Skeletal muscle satellite cell (primary cell): ENCODE measurements around the gene CRYL1. TPM values are rescaled to one million over a fixed set of nuclear protein-coding genes. Genes with fewer than 3 reads are reported as not detected.

Source experiments
- H3K27me3 ChIP-seq: 2 replicates; pipeline ENCODE4 v1.7.0; 2013; ENCODE audit warnings: low read length; ENCODE audit not compliant: control insufficient read depth, insufficient read depth
- H3K36me3 ChIP-seq: 2 replicates; pipeline ENCODE4 v1.7.0; 2013; ENCODE audit warnings: mild to moderate bottlenecking, control low read depth, low read length; ENCODE audit not compliant: insufficient read depth
- H3K4me1 ChIP-seq: 2 replicates; pipeline ENCODE4 v1.7.0; 2013; ENCODE audit warnings: low read length; ENCODE audit not compliant: control insufficient read depth, insufficient read depth
- H3K4me2 ChIP-seq: 2 replicates; pipeline ENCODE4 v1.7.0; 2013; ENCODE audit warnings: mild to moderate bottlenecking, low read length
- H3K4me3 ChIP-seq: 2 replicates; pipeline ENCODE4 v1.7.0; 2013; ENCODE audit warnings: low read length
- H3K9ac ChIP-seq: 2 replicates; pipeline ENCODE4 v1.7.0; 2013; ENCODE audit warnings: mild to moderate bottlenecking, low read depth, low read length, moderate library complexity
- H3K9me3 ChIP-seq: replicated peaks from 2 replicates; pipeline ENCODE4 v1.7.0; 2013; ENCODE audit warnings: mild to moderate bottlenecking, control low read depth, low read length
- total RNA-seq: library from RNA; depleted of rRNA; stranded (reverse); fragments of >200 nt; gene quantifications from 2 replicates; pipeline ENCODE4 v1.2.3, GENCODE V29; 2012; rRNA removed

Gene CRYL1, protein sequence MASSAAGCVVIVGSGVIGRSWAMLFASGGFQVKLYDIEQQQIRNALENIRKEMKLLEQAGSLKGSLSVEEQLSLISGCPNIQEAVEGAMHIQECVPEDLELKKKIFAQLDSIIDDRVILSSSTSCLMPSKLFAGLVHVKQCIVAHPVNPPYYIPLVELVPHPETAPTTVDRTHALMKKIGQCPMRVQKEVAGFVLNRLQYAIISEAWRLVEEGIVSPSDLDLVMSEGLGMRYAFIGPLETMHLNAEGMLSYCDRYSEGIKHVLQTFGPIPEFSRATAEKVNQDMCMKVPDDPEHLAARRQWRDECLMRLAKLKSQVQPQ
- total RNA-seq: 23.2 and 24.6 TPM in 2 replicates

DNA sequence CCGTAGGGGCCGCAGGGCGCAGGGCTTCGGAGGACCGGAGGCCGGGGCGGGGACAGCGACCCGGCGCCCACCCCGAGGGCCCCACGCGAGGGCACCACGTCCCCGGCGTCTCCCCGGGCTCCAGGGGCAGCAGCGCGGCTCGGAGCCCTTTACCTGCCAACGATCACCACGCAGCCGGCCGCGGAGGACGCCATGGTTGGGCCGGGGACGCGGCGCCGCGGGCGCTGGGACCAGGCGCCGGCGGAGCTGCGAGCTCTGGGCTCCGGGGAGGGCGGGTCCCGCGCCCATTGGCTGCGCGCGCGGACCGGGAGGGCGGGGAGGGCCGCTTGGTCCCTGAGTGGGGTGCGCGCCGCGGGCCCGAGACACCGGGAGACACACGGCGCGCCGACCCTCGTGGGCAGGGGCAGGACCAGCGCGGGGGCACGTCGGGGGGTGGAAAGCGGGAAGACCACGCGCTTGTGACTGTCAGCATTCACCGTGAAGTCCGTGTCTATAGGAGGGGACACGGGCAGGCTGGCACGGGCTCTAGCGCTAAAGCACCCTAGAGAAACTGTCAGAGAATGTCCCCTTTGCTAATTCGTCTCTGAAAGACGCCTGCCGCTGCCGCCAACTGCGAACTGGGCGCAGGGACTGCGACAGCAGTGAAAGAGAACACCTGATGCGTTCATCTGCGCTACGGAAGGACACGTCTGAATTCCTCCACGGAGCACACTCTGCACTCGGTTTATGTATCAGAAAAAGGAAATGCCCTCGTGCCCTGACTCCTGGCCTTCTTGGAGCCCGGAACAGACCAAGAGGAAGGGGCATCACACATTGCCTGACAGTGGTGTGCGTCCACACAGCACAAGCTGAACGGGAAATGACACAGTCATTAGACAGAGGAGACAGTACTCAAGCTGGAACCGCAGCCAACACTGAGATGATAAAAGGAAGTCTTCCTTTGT is at the start of gene CRYL1:
Gene CRYL1, minus strand, starts transcription at position 257 of the 944 bp plus-strand sequence. Its CDS starts 63 bp downstream, at position 194.
- peak within 1 kb of the TSS; percentile 79 for H3K9ac ChIP-seq
- no peaks in the 10 kb centered on the region for H3K36me3 ChIP-seq
- H3K4me3 ChIP-seq: peak within 1 kb of the TSS; percentile 87
- peak within 1 kb of the TSS; percentile 86 for H3K4me2 ChIP-seq
- H3K27me3 ChIP-seq: no peaks in the 10 kb centered on the region
- no peaks in the 10 kb centered on the region for H3K9me3 ChIP-seq
- H3K4me1 ChIP-seq: peaks cover 12% of the 10 kb centered on the region

DNA sequence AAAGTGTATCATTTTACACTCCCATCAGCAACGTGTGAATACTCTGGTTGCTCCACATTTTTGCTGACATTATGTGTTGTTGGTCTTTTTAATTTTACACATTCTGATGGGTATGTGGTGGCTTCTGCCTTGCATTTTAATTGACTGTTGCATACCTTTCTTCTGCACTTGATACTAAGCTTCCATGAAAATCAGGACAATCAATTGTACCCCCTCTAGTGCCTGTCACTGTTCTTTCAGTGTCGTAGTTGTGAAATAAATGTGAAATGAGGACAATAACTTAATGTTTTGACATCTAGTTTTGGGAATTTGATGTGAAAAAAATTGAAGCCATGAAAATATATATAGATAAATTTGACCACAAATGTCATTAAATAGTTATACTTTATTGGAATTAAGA is 48.0 kb upstream of the CRYL1 start:
- Histone ChIP-seq H3K9ac (no peak overlapping the region), H3K9me3 (no peaks in the 10 kb centered on the region), H3K4me3 (no peak overlapping the region), H3K4me1 (no peaks in the 10 kb centered on the region), H3K27me3 (no peaks in the 10 kb centered on the region), H3K4me2 (no peak overlapping the region), H3K36me3 (peaks cover 11% of the 10 kb centered on the region)

DNA sequence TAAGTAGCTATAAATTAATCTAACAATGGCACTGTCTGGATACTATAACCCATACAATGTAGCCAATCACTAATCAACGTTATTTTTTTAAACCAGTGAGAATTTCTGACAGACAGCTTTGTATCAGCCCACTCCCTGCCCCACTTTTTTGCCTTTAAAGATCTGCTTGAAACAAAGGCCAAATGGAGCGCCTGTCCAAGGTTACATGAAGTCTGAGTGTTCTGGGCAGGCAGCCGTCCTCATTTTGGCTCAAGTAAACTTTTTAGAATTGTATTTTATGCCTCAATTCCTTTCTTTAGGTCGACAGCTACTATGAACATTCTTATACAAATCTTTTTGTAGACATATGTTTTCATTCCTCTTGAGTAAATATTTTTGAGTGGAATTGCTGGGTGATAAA is 47.5 kb upstream of the CRYL1 start:
- H3K4me3 ChIP-seq: no peak overlapping the region
- H3K4me2 ChIP-seq: no peak overlapping the region
- peaks cover 3% of the 10 kb centered on the region for H3K4me1 ChIP-seq
- H3K9me3 ChIP-seq: no peaks in the 10 kb centered on the region
- no peaks in the 10 kb centered on the region for H3K27me3 ChIP-seq
- no peak overlapping the region for H3K9ac ChIP-seq
- H3K36me3 ChIP-seq: peaks cover 11% of the 10 kb centered on the region

DNA sequence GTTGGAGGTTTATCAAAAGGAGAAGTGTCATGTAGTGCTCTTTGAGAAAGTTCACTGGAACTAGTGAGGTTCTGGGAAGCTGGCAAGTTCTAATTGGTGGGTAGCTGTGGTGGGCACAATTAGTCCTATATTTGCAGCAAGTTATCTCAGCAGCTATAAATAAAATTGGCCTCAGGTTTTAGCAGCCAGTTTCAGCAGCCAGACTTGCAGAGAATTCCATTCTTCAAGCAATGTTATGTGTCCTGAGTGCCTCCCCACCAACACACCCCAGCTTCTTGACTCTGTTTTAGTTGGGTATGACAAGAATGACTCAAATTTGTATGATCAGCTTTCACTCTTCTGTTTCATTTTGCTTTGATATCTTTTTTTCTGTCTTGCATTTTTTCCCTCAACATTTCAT is 46.0 kb upstream of the CRYL1 start:
- peaks cover 6% of the 10 kb centered on the region for H3K4me1 ChIP-seq

DNA sequence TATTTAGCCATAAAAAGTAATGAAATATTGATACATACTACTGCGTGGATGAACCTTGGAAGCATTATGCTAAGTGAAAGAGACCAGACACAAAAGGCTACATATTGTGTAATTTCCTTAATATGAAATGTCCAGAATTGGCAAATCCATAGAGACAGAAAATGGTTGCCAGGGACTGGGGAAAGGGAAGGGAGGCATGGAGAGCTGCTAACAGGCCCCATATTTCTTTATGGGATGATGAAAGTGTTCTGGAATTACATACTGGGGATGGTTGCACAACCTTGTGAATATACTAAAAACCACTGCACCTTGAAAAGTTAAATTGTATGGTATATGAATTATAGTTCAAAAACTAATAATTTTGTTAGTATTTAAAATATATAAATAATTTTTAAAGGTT is 44.9 kb upstream of the CRYL1 start:
- Histone ChIP-seq H3K4me1 (peaks cover 6% of the 10 kb centered on the region), H3K4me3 (no peak overlapping the region), H3K36me3 (peaks cover 3% of the 10 kb centered on the region), H3K27me3 (no peaks in the 10 kb centered on the region), H3K4me2 (no peak overlapping the region), H3K9me3 (no peaks in the 10 kb centered on the region), H3K9ac (no peak overlapping the region)

More for the DNA sequence above, 46.0 kb upstream of the CRYL1 start:
- no peak overlapping the region for H3K9ac ChIP-seq
- peaks cover 7% of the 10 kb centered on the region for H3K36me3 ChIP-seq
- H3K4me2 ChIP-seq: no peak overlapping the region
- H3K9me3 ChIP-seq: no peaks in the 10 kb centered on the region
- no peak overlapping the region for H3K4me3 ChIP-seq
- H3K27me3 ChIP-seq: no peaks in the 10 kb centered on the region

DNA sequence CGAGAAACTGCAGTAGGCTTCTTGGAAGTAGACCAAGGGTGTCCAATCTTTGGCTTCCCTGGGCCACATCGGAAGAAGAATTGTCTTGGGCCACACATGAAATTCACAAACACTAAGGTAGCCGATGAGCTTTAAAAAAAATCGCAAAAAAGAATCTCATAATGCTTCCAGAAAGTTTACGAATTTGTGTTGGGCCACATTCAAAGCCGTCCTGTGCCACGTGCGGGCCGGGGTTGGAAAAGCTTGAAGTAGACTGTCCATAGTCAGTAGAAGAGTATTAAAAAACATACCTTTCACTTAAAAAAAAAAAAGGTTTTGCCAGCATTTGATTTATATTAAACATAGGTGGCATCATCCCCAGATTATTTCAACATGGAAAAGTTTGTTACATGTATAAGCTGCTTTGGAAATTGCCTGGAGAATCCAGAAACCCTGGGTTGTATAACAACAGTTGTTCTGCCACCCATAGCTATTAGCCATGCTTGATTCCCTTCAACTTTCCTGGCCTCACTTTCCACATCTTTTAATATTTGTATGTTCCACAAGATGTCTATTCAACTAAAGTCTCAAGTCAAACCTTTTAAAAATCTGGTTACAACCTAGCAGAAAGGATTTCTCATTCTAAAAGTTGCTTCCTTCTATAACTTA is 42.3 kb upstream of the CRYL1 start:
- no peaks in the 10 kb centered on the region for H3K36me3 ChIP-seq
- H3K4me2 ChIP-seq: peak overlapping the region; percentile 90
- H3K27me3 ChIP-seq: no peaks in the 10 kb centered on the region
- no peaks in the 10 kb centered on the region for H3K9me3 ChIP-seq
- peak overlapping the region; percentile 89 for H3K4me3 ChIP-seq
- H3K4me1 ChIP-seq: peaks cover 6% of the 10 kb centered on the region
- peak overlapping the region; percentile 91 for H3K9ac ChIP-seq

DNA sequence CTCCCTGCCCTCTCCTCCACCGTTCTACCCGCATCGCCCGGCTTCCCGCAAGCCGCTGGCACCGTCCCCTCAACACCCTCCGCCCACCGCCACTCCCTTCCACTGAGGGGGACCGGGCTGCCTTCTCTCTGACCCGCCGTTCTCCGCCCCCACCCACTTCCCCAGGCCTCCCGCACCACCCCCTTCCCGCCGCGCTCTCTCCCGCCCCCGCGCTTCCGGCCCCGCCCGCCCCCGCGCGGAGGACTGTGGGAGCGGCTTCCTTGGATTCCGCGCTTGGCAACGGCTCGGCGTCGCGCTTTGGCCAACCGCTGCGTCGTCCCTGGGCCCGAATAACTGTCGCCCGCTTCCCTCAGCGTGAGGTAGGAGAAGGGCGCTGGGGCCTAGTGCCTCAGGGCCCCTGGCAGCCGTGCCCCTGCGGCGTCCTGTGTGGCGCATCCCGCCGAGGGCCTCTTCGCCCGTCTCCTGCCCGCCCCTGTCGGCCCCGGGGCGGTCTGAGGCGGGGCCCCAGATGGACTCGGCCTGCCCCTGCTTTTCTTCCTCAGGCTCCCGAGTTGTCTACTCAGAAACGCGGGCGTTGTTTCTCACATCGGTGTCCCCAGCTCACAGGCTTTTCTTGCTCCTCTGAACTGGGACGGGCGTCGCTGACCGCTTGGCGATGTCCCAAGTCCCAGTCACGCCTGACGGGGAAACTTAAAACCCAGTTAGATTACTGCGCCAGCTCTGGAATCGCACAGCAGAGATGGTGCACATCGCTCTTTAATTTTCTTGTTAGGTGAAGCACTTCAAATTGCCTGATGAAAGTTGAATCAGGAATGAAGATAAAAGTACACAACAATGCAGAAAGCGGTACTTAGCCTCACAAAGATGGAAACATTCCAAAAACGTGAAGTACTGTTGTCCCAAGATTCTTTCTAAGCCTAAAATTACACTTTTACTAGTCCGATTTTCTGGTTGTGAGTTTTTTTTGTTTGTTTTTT is 41.5 kb upstream of the CRYL1 start, which contains the start of gene IFT88:
Gene IFT88, plus strand, starts transcription at position 260 of the 977 bp plus-strand sequence. CDS start 7,229 bp downstream, outside the sequence.
- Histone ChIP-seq H3K4me1 (peaks cover 6% of the 10 kb centered on the region), H3K36me3 (no peaks in the 10 kb centered on the region), H3K9ac (peak within 1 kb of the TSS; percentile 91), H3K9me3 (no peaks in the 10 kb centered on the region), H3K4me3 (peak within 1 kb of the TSS; percentile 89), H3K27me3 (no peaks in the 10 kb centered on the region), H3K4me2 (peak within 1 kb of the TSS; percentile 90)

DNA sequence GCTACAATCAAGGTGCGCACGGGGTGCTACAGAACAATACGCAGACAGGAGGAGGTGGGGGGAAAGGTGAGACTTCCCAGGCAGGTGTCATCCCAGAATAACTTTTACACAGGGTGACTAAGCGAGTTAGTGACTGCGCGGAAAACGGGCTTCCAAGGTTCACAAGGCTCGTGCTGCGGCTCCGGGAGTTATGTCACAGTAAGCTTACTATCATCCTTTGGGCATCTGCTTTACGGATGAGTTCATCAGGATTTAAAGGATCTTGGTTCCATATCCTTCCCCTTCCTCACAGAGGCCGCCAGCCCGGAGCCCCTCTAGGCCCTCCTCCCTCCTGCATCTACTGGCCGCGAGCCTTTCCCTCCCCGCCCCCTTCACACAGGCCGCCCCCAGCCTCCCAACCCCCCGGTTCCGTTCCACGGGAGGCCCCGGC is 40.8 kb upstream of the CRYL1 start:
- peak overlapping the region; percentile 90 for H3K4me2 ChIP-seq
- H3K4me1 ChIP-seq: peaks cover 6% of the 10 kb centered on the region
- H3K4me3 ChIP-seq: peak overlapping the region; percentile 89
- peak overlapping the region; percentile 91 for H3K9ac ChIP-seq
- no peaks in the 10 kb centered on the region for H3K9me3 ChIP-seq
- no peaks in the 10 kb centered on the region for H3K36me3 ChIP-seq
- no peaks in the 10 kb centered on the region for H3K27me3 ChIP-seq

DNA sequence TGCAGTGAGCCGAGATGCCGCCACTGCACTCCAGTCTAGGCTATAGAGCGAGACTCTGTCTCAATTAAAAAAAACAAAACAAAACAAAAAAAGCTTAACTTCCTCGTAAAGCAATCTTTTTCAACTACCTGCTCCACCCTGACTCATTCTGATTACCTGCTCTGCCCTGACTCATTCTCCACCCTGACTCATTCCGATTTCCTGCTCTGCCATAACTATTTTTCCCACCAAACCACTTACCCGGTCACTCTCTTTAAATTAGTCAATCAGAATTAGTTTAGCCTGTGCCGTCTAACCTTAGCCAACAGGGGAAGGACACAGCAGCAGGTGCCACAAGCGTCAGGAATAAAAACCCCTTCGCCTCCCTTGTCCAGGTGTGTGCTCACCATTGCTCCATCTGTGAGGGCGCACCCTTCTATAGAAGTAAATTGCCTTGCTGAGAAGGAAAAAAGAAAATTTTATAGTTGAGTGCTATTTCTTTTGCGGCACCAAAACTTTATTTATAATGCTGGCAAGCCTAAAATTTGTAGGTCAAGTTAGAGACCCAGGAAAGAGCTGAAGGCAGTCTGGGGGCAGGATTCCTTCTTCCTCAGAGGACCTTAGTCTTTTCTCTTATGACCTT is 39.6 kb upstream of the CRYL1 start:
- no peak overlapping the region for H3K4me3 ChIP-seq

DNA sequence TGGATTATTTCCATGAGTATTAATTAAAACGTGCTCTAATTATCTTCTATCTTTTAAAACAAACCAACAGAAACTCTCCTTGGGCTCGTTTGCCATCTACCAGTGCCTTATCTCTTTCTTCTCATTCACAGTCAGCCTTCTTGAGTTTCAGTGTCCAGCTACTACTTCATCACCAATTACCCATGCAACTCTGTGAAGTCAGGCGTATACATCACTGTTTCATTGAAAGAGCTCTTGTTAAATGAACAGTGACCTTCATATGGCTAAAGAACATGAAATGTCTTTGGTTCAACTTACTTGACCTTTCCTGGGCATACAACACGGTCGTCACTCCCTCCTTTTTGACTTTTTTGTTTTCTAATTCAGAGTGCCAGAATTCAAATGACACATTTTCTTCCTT is 36.1 kb upstream of the CRYL1 start:
- Histone ChIP-seq H3K9me3 (no peaks in the 10 kb centered on the region), H3K27me3 (no peaks in the 10 kb centered on the region), H3K4me3 (no peak overlapping the region), H3K36me3 (no peaks in the 10 kb centered on the region), H3K4me1 (no peaks in the 10 kb centered on the region), H3K9ac (no peak overlapping the region), H3K4me2 (no peak overlapping the region)

More for the DNA sequence above, 39.6 kb upstream of the CRYL1 start:
- H3K9me3 ChIP-seq: no peaks in the 10 kb centered on the region
- no peak overlapping the region for H3K4me2 ChIP-seq
- H3K36me3 ChIP-seq: no peaks in the 10 kb centered on the region
- no peak overlapping the region for H3K9ac ChIP-seq
- H3K27me3 ChIP-seq: no peaks in the 10 kb centered on the region
- peaks cover 6% of the 10 kb centered on the region for H3K4me1 ChIP-seq
